Stimulated activated naive CD8-positive, alpha-beta T cell treated with anti-CD3 and anti-CD28 coated beads, Interleukin-15, amount 100 ng/mL, for 72 hours (primary cell): ENCODE data around the gene IGSF9B.
"Not testable (repeated sequence)": the region's sequence is repeated elsewhere in the genome, so short reads cannot be mapped to it uniquely, and the experiment has no call there.

ENCODE experiments used
- ATAC-seq: fragments of 150-1000 bp; cut with Tn5 transposase; 2 replicates; pipeline ENCODE4 v1.10.0; 2021; ENCODE audit warnings: mild to moderate bottlenecking, moderate library complexity
- DNase-seq, 2 donors: peaks; one replicate each; pipeline ENCODE4 v3.0.0; 2021 to 2022
- H3K27ac Mint-ChIP-seq, 2 donors: one replicate each; pipeline ENCODE4 v1.8.0; 2022; ENCODE audit warnings: mild to moderate bottlenecking in 2 of 2, mixed read lengths in 2 of 2, moderate library complexity in 2 of 2
- H3K27me3 Mint-ChIP-seq: one replicate; pipeline ENCODE4 v1.8.0; 2022; ENCODE audit warnings: mixed read lengths
- H3K4me1 Mint-ChIP-seq: one replicate; pipeline ENCODE4 v1.8.0; 2022; ENCODE audit warnings: mild to moderate bottlenecking, mixed read lengths
- H3K4me3 Mint-ChIP-seq, 2 donors: one replicate each; pipeline ENCODE4 v1.8.0; 2022; ENCODE audit warnings: mild to moderate bottlenecking in 2 of 2, mixed read lengths in 2 of 2, moderate library complexity in 1 of 2
- H3K9me3 Mint-ChIP-seq, 2 donors: one replicate each; pipeline ENCODE4 v1.8.0; 2022; ENCODE audit warnings: mixed read lengths in 2 of 2

IGSF9B gene

GRCh38 chr11:133956650-133957633 lies at the start of gene IGSF9B:
IGSF9B (minus strand) TSS chr11:133956968; CDS start chr11:133956754, 214 bp downstream.
- Mint-ChIP-seq H3K27me3 (peaks cover 28% of the 10 kb centered on the region), H3K4me1 (peaks cover 56% of the 10 kb centered on the region), H3K27ac (peak within 1 kb of the TSS; percentile 79 to 91), H3K9me3 (no peaks in the 10 kb centered on the region), H3K4me3 (peak within 1 kb of the TSS; percentile 88 to 89)
- DNase-seq (peak; percentile 95), ATAC-seq (peak; percentile 88)

- Mint-ChIP-seq H3K27me3 (no peaks in the 10 kb centered on the region), H3K9me3 (no peaks in the 10 kb centered on the region), H3K4me3 (no peak overlapping the region), H3K4me1 (no peaks in the 10 kb centered on the region), H3K27ac (no peak overlapping the region)
- DNase-seq (no peak), ATAC-seq (no peak)
Measured at GRCh38 chr11:134004496-134005172, 47.9 kb upstream of the IGSF9B start.

GRCh38 chr11:134003792-134004495 lies 47.2 kb upstream of the IGSF9B start:
- no peaks in the 10 kb centered on the region for H3K27me3 Mint-ChIP-seq
- ATAC-seq (no peak), DNase-seq (no peak)
- H3K27ac Mint-ChIP-seq = no peak overlapping the region
- H3K9me3 Mint-ChIP-seq = no peaks in the 10 kb centered on the region
- H3K4me1 Mint-ChIP-seq = no peaks in the 10 kb centered on the region
- no peak overlapping the region for H3K4me3 Mint-ChIP-seq

GRCh38 chr11:134002819-134003218 lies 46.1 kb upstream of the IGSF9B start:
- not testable (repeated sequence) for H3K9me3 Mint-ChIP-seq, H3K4me1 Mint-ChIP-seq, ATAC-seq, H3K27ac Mint-ChIP-seq, H3K4me3 Mint-ChIP-seq, DNase-seq, H3K27me3 Mint-ChIP-seq

- H3K27ac Mint-ChIP-seq = peak overlapping the region in 1 of 2 donors; percentile 69
- not testable (repeated sequence) for DNase-seq, H3K27me3 Mint-ChIP-seq, H3K4me3 Mint-ChIP-seq, H3K9me3 Mint-ChIP-seq, H3K4me1 Mint-ChIP-seq, ATAC-seq
Measured at GRCh38 chr11:134002338-134002737, 45.6 kb upstream of the IGSF9B start.

GRCh38 chr11:134001596-134001995 lies 44.8 kb upstream of the IGSF9B start:
- Mint-ChIP-seq H3K27me3 (no peaks in the 10 kb centered on the region), H3K4me1 (no peaks in the 10 kb centered on the region), H3K4me3 (no peak overlapping the region), H3K27ac (no peak overlapping the region), H3K9me3 (no peaks in the 10 kb centered on the region)
- no peak for DNase-seq
- ATAC-seq = no peak

- Mint-ChIP-seq H3K27me3 (no peaks in the 10 kb centered on the region), H3K27ac (no peak overlapping the region), H3K9me3 (no peaks in the 10 kb centered on the region), H3K4me1 (no peaks in the 10 kb centered on the region), H3K4me3 (no peak overlapping the region)
- ATAC-seq = no peak
- no peak for DNase-seq
Measured at GRCh38 chr11:134001088-134001487, 44.3 kb upstream of the IGSF9B start.

GRCh38 chr11:133999355-133999754 lies 42.6 kb upstream of the IGSF9B start:
- DNase-seq (no peak), ATAC-seq (no peak)
- Mint-ChIP-seq H3K4me3 (no peak overlapping the region), H3K27me3 (no peaks in the 10 kb centered on the region), H3K4me1 (peaks cover 6% of the 10 kb centered on the region), H3K27ac (no peak overlapping the region), H3K9me3 (no peaks in the 10 kb centered on the region)

GRCh38 chr11:133997554-133997953 lies 40.8 kb upstream of the IGSF9B start:
- Mint-ChIP-seq H3K4me3 (no peak overlapping the region), H3K27ac (no peak overlapping the region), H3K27me3 (no peaks in the 10 kb centered on the region), H3K9me3 (no peaks in the 10 kb centered on the region), H3K4me1 (peaks cover 6% of the 10 kb centered on the region)
- DNase-seq = no peak
- ATAC-seq = no peak

- no peaks in the 10 kb centered on the region for H3K9me3 Mint-ChIP-seq
- DNase-seq (no peak), ATAC-seq (no peak)
- no peak overlapping the region for H3K27ac Mint-ChIP-seq
- peaks cover 8% of the 10 kb centered on the region for H3K4me1 Mint-ChIP-seq
- H3K27me3 Mint-ChIP-seq = no peaks in the 10 kb centered on the region
- H3K4me3 Mint-ChIP-seq = no peak overlapping the region
Measured at GRCh38 chr11:133996671-133997070, 39.9 kb upstream of the IGSF9B start.

- DNase-seq = no peak
- Mint-ChIP-seq H3K9me3 (no peaks in the 10 kb centered on the region), H3K4me3 (no peak overlapping the region), H3K4me1 (peaks cover 24% of the 10 kb centered on the region), H3K27ac (no peak overlapping the region), H3K27me3 (no peaks in the 10 kb centered on the region)
- ATAC-seq = no peak
Measured at GRCh38 chr11:133995066-133995465, 38.3 kb upstream of the IGSF9B start.

GRCh38 chr11:133993921-133994320 lies 37.2 kb upstream of the IGSF9B start:
- Mint-ChIP-seq H3K27me3 (no peaks in the 10 kb centered on the region), H3K4me3 (no peak overlapping the region), H3K9me3 (no peaks in the 10 kb centered on the region), H3K4me1 (peaks cover 33% of the 10 kb centered on the region), H3K27ac (no peak overlapping the region)
- ATAC-seq (no peak), DNase-seq (no peak)

- ATAC-seq (no peak), DNase-seq (no peak)
- Mint-ChIP-seq H3K27ac (no peak overlapping the region), H3K27me3 (no peaks in the 10 kb centered on the region), H3K9me3 (no peaks in the 10 kb centered on the region), H3K4me1 (peaks cover 35% of the 10 kb centered on the region), H3K4me3 (no peak overlapping the region)
Measured at GRCh38 chr11:133993107-133993506, 36.3 kb upstream of the IGSF9B start.

- DNase-seq (no peak), ATAC-seq (no peak)
- no peaks in the 10 kb centered on the region for H3K9me3 Mint-ChIP-seq
- H3K4me3 Mint-ChIP-seq = no peak overlapping the region
- H3K27me3 Mint-ChIP-seq = no peaks in the 10 kb centered on the region
- no peak overlapping the region for H3K27ac Mint-ChIP-seq
- H3K4me1 Mint-ChIP-seq = peaks cover 39% of the 10 kb centered on the region
Measured at GRCh38 chr11:133992121-133992520, 35.4 kb upstream of the IGSF9B start.

- peaks cover 39% of the 10 kb centered on the region for H3K4me1 Mint-ChIP-seq
- H3K27ac Mint-ChIP-seq = no peak overlapping the region
- no peaks in the 10 kb centered on the region for H3K9me3 Mint-ChIP-seq
- ATAC-seq = peak; percentile 48
- no peak for DNase-seq
- peak overlapping the region in 1 of 2 donors; percentile 32 for H3K4me3 Mint-ChIP-seq
- H3K27me3 Mint-ChIP-seq = peaks cover 2% of the 10 kb centered on the region
Measured at GRCh38 chr11:133991101-133991500, 34.3 kb upstream of the IGSF9B start.
